ELF-1 (cell line): ENCODE results near the gene ZBTB46.
A peak's percentile ranks its signal among the peaks of the same experiment; 100 is the strongest.
"Not testable (repeated sequence)": the region's sequence is repeated elsewhere in the genome, so short reads cannot be mapped to it uniquely, and the experiment has no call there.

Experiments used
- DNase-seq: peaks from one replicate; pipeline ENCODE4 v3.0.0-alpha.2; 2016; ENCODE audit warnings: low read depth, low spot score

ZBTB46 gene

GRCh38 chr20:63789836-63790571 is 41.1 kb downstream of the ZBTB46 start:
- no peak for DNase-seq

GRCh38 chr20:63787749-63788148 is 43.3 kb downstream of the ZBTB46 start:
- DNase-seq, result no peak

- no peak for DNase-seq
Measured at GRCh38 chr20:63787302-63787701, 43.8 kb downstream of the ZBTB46 start.

- DNase-seq, result no peak
Measured at GRCh38 chr20:63785691-63786131, 45.4 kb downstream of the ZBTB46 start.

- no peak for DNase-seq
Measured at GRCh38 chr20:63783970-63784369, 47.1 kb downstream of the ZBTB46 start.

GRCh38 chr20:63782521-63782971 is 48.5 kb downstream of the ZBTB46 start:
- DNase-seq, result no peak

GRCh38 chr20:63782051-63782471 is 49.0 kb downstream of the ZBTB46 start:
- peak; percentile 70 for DNase-seq

GRCh38 chr20:63781181-63781580 is 49.9 kb downstream of the ZBTB46 start:
- no peak for DNase-seq

- DNase-seq, result no peak
Measured at GRCh38 chr20:63778857-63779256, 52.2 kb downstream of the ZBTB46 start.

- DNase-seq, result no peak
Measured at GRCh38 chr20:63778034-63778752, 52.9 kb downstream of the ZBTB46 start.

- no peak for DNase-seq
Measured at GRCh38 chr20:63777614-63778013, 53.5 kb downstream of the ZBTB46 start.

- DNase-seq, result not testable (repeated sequence)
Measured at GRCh38 chr20:63776875-63777274, 54.2 kb downstream of the ZBTB46 start.

- peak; percentile 90 for DNase-seq
Measured at GRCh38 chr20:63775096-63775978, 55.7 kb downstream of the ZBTB46 start.

- DNase-seq, result no peak
Measured at GRCh38 chr20:63774306-63774705, 56.8 kb downstream of the ZBTB46 start.

GRCh38 chr20:63773571-63774241 is 57.4 kb downstream of the ZBTB46 start:
- no peak for DNase-seq

GRCh38 chr20:63772781-63773518 is 58.1 kb downstream of the ZBTB46 start:
- DNase-seq, result no peak

- no peak for DNase-seq
Measured at GRCh38 chr20:63771046-63771707, 59.9 kb downstream of the ZBTB46 start.

- no peak for DNase-seq
Measured at GRCh38 chr20:63769891-63770474, 61.1 kb downstream of the ZBTB46 start.

- DNase-seq, result no peak
Measured at GRCh38 chr20:63768591-63769515, 62.2 kb downstream of the ZBTB46 start.
